Pericardium fibroblast (primary cell): ENCODE data around the gene TGIF2LX. TPM values are rescaled to one million over a fixed set of nuclear protein-coding genes. Genes with fewer than 3 reads are reported as not detected.

Experiments
- total RNA-seq: library from RNA; depleted of rRNA; stranded (reverse); fragments of >200 nt; gene quantifications from 2 replicates; pipeline ENCODE4 v1.2.3, GENCODE V29; 2015

The TGIF2LX gene
- not detected in 2 replicates for total RNA-seq

DNA sequence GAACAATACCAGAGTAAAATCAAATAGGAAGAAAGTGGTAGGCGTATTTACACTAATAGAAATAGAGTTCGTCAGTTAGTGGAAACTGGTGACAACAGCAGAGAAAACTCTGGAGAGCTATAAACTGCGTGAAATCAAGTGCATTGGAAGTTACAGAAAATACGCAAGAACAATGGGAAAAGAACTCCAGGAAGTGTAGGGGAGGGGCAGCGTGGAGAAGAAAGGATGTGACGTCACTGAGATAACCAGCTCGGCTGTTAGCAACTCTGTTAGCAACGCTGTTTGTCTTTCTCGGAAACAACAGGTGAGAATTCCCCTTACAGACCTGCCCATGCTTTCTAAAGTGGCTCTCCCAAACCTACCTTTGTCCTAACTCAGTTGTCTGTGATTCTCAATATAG lies at the start of gene TGIF2LX:
TGIF2LX (plus strand) TSS at position 244 of the 400 bp plus-strand sequence. CDS start 178 bp downstream, outside the sequence.

